AG20443 (cell line): ENCODE data around the gene FSIP2.
"Not testable (repeated sequence)": the region's sequence is repeated elsewhere in the genome, so short reads cannot be mapped to it uniquely, and the experiment has no call there.

Experiments used
- DNase-seq: peaks from one replicate; pipeline ENCODE4 v3.0.0; 2012; ENCODE audit warnings: low spot score, mixed read lengths

The FSIP2 gene

GRCh38 chr2:185807351-185807750 is 68.7 kb downstream of the FSIP2 start:
- DNase-seq: no peak

DNA sequence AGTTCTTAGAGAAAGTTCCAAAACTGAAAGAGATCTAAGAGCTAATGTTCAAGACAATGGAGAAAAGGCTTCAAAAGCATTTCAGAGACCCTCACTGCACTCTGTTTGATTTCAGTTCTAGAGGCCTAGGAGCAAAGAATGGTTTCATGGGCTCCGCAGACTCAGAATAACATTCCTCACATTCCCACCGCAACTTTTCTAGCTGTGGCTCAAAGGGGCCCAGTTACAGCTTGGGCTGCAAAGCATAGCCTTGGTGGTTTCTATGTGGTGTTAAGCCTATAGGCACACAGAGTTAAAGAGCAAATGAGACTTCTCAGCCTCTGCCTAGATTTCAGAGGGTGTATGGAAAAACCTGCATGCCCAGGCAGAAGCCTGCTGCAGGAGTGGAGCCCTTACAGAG is 73.0 kb downstream of the FSIP2 start:
- DNase-seq: no peak

DNA sequence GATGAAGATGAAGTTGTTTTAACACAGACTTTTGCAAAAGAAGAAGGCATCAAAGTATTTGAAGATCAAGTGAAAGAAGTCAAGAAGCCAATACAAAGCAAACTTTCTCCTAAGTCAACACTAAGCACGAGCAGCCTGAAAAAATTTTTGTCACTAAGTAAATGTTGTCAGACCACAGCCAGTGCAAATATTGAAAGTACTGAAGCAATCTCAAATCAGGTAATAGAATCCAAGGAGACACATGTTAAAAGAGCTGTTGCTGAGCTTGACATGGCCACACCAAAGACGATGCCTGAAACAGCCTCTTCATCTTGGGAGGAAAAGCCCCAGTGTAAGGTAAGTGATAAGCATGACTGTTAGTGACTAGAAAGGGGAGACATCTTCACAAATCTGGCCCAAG is 75.1 kb downstream of the FSIP2 start:
- no peak for DNase-seq

- DNase-seq: no peak
Observed at GRCh38 chr2:185817991-185818390, 79.4 kb downstream of the FSIP2 start.

- DNase-seq: no peak
Observed at GRCh38 chr2:185821467-185821866, 82.9 kb downstream of the FSIP2 start.

GRCh38 chr2:185823773-185824172 is 85.2 kb downstream of the FSIP2 start:
- no peak for DNase-seq

- DNase-seq: no peak
Observed at GRCh38 chr2:185825557-185825956, 87.0 kb downstream of the FSIP2 start.

DNA sequence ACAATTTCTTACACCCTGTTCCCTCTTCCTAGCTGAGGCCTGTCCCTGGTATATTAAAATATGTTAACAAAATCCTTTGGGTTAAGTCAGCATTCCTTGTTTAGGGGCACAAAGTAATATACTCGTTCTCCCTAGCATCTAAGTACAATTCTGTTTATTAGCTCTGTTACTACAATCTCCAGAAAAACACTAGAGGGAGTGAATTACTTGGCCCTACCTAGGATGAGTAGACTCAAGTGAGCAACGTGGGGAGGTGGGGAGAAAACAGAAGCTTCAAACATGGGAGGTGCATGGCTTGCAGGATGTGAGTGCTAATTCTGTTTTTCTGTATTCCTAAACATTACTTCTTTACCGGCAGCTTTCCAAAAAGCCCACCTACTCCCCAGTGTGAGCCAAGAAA is 89.7 kb downstream of the FSIP2 start:
- DNase-seq: no peak

DNA sequence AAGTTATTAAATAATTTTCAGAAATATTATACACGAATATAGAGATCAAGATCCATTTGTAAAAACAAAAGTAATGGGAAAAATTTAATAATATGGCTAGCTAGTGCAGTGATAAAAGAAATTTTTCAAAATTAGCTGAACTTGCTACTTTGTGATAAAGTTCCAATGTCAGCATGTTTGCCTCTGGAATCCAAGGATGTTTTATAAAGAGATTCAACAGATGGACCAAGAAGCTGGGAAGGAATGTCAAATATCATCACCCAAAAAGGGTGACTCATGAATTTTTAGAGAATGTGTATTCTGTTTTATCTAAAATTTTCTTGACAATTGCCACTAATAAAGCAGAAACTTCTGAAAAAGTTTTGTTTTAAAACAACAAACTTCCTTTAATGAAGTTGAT is 95.3 kb downstream of the FSIP2 start:
- no peak for DNase-seq

- DNase-seq: no peak
Observed at GRCh38 chr2:185835974-185836373, 97.4 kb downstream of the FSIP2 start.

DNA sequence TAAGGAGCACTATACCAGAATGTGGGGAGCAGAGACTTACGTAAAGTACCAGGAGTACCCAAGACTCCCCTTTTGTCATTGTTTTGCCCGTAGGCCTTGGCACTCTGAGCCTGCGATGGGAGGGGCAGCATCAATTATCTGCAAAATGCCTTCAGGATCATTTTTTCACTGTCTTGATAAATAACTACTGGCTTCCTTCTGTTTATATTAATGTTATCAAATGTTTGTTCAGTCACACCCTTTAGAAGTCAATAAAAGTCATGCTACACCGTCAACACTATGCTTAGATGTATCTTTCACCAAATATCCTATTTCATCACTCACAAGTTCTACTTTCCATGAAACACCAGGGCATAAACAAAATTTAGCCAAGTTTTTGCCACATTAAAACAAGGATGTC is 116.3 kb downstream of the FSIP2 start:
- DNase-seq: no peak

GRCh38 chr2:185857691-185858090 is 119.1 kb downstream of the FSIP2 start:
- DNase-seq: no peak

DNA sequence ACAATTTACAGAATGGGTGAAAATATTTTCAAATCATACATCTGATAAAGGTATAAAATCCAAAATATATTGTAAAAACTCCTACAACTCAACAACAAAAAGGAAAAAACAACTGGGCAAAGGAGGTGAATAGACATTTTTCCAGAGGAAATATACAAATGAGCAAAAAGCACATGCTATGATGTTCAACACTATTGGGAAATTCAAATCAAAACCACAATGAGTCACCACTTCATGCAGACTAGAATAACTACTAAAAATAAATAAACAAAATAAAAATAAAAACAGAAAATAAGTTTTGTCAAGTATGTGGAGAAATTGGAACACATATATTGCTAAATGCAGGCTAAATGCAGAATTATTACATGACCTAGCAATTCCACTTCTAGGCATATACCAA is 120.9 kb downstream of the FSIP2 start:
- DNase-seq: no peak

GRCh38 chr2:185860321-185860720 is 121.7 kb downstream of the FSIP2 start:
- no peak for DNase-seq

DNA sequence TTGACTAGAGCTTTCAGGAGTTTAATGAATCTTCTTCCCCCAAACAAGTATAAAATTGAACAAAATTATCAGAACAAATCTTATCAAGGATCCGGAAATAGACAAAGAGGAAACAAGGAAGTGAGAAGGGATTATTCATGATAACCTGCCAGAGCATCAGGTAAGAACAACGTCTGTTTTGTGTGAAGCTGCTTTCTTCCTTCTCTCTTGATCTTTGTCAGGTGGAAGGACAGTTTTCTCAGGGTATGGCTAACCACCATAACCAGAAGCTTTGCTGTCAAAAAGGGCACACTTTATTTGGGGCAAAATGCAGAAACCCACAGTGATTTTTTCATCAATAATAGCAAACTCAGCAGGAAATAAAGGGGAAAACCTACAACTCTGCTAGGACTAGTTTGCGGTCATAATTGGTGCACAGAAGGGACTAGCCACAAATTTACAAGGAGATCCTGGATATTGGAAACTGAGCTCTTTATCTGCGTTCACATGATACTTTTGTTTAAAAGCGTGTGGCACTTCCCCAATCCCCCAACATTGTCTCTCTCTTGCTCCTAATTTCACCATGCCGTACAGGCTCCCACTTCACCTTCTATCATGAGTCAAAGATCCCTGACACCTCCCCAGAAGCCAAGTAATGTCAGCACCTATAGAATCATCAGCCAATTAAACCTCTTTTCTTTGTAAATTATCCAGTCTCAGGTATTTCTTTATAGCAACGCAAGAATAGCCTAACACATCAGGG is 124.2 kb downstream of the FSIP2 start:
- no peak for DNase-seq

DNA sequence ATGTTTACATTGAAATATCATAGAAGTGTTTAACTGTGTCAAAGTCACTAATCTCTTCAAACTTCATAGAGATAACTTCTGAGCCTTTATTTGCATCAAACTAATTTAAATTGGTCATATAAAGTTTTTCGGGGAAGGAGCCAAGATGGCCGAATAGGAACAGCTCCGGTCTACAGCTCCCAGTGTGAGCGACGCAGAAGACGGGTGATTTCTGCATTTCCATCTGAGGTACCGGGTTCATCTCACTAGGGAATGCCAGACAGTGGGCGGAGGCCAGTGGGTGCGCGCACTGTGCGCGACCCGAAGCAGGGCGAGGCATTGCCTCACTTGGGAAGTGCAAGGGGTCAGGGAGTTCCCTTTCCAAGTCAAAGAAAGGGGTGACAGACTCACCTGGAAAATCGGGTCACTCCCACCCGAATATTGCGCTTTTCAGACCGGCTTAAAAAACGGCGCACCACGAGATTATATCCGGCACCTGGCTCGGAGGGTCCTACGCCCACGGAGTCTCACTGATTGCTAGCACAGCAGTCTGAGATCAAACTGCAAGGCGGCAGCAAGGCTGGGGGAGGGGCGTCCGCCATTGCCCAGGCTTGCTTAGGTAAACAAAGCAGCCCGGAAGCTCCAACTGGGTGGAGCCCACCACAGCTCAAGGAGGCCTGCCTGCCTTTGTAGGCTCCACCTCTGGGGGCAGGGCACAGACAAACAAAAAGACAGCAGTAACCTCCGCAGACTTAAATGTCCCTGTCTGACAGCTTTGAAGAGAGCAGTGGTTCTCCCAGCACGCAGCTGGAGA is 126.1 kb downstream of the FSIP2 start:
- not testable (repeated sequence) for DNase-seq

- DNase-seq: no peak
Observed at GRCh38 chr2:185875136-185875931, 136.7 kb downstream of the FSIP2 start.

DNA sequence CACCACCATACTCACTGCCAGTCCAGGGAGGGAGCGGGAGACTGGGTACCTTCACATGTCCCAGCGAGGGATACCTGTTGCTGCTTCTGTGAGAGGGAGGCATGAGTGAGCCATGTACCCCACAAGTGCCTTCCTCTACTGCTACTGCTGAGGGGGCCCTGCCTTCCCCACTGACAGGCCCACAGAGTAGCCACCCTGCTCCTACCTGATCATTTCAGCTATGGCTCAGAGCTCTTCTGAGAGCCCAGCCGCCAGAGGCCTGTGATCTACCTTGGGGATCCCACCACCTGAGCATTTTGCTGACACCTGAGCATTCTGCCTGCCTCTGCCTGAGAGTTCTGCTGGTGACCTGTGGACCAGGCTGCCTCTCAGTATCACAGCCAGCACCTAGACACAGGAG is 137.6 kb downstream of the FSIP2 start:
- no peak for DNase-seq

DNA sequence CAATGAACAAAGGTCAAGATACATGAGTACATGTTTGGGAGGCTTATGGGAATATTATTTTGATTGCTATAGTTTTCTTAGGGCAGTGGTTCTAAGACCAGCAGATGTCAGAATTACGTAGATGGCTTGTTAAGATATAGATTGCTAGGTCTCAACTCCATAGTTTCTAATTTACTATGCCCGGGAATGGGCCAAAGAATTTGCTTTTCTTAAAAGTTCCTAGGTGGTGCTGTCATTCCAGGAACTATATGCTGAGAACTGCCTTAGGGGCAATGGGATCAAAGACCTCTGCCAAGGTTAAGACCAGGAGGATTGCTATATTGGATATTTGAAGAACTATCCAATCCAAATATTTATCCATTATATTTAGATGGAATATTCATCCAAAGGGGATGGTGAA is 141.8 kb downstream of the FSIP2 start:
- DNase-seq: no peak
